Amniotic stem cell (primary cell): ENCODE results near the gene PDXP.
"Not testable (repeated sequence)": the region's sequence is repeated elsewhere in the genome, so short reads cannot be mapped to it uniquely, and the experiment has no call there.

Experiments used
- DNase-seq: peaks from one replicate; lab custom pipeline; 2025; lab: John Stamatoyannopoulos, UW

Gene PDXP

GRCh38 chr22:37647317-37647716 lies 11.2 kb upstream of the PDXP start:
- DNase-seq = no peak

DNA sequence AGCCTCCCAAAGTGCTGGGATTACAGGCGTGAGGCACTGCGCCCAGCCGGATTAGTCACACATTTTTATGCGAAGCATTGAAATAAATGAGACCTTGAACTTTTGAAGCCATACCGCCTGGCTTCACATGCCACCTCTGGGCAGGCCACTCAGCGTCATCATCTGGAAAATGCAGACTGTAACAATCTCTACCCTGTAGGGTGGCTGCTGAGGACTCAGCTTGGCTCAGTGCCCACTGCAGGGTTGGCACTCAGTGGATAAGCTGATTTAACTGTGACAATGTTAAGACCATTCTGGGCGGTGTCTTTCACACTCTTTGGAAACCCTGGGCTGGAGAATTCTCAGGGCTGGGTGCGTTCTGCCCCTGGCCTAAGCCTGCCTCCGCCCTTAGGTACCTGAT lies 10.6 kb upstream of the PDXP start:
- DNase-seq = no peak

DNA sequence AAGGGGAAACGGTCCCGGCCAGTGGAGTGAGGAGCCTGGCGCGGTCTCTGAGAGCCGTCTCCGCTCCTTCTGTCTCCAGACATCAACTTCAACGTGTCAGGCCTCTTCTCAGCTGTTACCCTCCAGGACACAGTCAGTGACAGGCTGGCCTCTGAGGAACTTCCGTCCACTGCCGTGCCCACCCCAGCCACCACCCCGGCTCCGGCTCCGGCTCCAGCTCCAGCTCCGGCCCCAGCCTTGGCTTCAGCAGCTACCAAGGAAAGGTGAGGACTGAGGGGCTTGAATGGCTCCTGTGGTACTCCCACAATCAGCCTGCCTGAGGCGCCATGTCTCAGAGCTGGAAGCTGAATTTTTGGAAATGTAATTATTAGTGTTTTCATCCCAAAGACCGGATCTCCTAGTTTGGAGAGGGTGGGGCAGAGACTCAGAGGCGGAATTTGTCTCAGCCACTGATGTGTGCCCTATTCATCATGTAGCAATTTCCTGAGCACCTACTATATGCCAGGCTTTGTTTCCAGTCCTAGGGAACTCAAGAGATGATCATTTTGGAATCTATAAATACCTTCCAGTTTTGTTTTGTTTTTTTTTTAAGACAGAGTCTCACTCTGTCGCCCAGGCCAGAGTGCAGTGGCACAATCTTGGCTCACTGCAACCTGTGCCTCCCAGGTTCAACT lies 7.9 kb upstream of the PDXP start:
- DNase-seq = no peak

DNA sequence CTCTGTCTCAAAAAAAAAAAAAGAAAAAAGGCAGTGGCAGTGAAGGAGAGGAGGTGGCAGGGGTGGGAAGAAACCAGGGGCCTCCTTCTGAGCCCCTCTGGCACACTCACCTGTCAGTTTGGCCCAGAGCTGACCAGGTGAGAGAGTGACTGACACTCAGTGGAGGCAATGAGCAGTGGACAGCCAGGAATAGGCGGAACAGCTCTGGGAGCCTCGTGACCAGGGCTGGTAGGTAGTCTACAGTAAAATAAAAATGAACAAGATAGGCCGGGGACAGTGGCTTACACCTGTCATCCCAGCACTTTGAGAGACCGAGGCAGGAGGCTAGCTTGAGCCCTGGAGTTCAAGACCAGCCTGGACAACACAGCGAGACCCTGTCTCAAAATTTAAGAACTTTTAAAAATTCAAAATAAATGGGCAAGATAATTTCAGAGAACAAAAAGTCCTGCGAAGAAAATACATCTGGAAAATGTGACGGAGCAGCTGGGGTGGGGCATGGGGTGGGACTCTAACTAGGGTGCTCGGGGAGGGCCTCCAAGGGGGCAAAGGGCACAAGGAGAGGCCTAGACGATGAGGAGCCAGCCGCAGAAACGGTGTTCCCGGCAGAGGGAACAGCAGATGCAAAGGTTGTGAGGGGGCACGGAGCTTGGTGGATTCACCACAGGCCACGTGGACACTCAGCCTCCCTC lies 3.8 kb upstream of the PDXP start:
- DNase-seq = no peak

DNA sequence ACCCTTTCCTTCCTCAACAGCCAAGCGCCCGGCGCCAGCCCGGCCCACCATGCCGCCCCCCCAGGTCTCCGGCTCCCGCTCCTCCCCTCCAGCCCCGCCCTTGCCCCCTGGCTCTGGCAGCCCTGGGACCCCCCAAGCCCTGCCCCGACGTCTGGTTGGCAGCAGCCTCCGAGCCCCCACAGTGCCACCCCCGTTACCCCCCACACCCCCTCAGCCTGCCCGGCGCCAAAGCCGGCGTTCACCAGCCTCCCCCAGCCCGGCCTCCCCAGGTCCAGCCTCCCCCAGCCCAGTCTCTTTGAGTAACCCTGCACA lies 3.3 kb upstream of the PDXP start:
- no peak for DNase-seq

DNA sequence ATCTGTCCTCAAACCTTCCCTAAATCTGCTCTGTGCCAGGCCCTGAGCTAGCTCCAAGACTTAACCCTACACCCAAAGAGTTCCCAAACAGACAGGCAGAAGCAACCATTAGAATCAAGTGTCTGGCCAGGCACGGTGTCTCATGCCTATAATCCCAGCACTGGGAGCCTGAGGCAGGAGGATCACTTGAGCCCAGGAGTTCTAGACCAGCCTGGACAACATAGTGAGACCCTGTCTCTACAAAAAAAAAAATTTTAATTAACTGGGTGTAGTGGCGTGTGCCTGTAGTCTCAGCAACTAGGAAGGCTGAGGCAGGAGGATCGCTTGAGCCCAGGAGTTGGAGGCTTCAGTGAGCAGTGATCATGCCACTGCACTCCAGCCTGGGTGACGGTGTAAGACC lies 1.9 kb upstream of the PDXP start:
- not testable (repeated sequence) for DNase-seq

DNA sequence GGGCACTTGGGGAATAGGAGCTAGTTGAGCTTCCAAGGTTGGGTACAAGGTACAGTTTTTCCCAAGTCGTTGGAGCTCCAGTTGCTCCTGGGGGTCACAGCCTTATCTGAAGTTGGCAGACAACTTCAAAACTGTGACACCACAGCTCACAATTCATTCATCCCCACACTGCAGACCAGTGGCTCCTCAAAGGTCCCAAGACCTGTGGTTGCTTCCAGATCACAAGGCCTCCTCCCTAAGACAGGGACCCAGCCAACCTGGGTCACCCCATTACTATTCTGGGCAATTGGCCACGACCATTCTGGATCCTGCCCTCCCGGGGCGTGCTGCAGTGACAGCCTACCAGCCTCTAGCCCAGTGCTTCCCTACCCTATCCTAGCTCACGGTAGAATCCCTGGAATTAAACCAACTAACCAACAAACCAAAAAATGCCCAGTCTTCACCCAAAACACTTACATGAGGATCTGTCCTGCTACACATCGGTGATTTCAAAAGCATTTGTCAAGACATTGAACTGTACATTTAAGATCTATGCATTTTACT lies 862 bp upstream of the PDXP start:
- DNase-seq = no peak

DNA sequence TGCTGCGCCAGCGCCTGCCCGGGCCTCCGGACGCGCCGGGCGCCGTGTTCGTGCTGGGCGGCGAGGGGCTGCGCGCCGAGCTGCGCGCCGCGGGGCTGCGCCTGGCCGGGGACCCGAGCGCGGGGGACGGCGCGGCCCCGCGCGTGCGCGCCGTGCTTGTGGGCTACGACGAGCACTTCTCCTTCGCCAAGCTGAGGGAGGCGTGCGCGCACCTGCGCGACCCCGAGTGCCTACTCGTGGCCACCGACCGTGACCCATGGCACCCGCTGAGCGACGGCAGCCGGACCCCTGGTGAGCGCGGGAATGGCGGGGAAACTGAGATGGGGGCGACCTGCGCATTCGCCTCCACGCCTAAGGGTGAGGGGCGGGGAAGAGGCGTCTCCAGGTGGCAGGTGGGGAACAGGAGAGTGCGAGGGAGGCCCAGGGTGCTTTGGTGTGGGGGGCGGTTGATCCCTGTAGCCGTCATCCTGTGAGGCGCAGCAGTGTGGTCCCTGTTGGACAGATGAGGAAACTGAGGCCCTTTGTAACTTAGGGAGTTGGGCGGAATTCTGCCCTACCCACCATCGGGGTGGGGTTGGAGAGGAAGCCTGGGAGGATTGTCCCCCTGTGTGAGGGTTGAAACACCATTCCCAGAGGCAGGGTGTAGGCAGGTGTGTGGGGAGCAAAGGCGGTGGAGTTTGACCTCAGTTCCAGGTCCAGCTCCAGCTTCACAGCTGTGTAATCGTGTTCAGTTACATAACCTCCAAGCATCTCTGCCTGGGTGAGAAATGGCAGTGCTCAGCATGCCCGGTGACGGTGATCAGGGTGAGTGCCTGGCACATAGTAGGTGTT lies 758 bp downstream of the PDXP start:
- no peak for DNase-seq

- no peak for DNase-seq
Measured at GRCh38 chr22:37659897-37660708, 1.6 kb downstream of the PDXP start.

DNA sequence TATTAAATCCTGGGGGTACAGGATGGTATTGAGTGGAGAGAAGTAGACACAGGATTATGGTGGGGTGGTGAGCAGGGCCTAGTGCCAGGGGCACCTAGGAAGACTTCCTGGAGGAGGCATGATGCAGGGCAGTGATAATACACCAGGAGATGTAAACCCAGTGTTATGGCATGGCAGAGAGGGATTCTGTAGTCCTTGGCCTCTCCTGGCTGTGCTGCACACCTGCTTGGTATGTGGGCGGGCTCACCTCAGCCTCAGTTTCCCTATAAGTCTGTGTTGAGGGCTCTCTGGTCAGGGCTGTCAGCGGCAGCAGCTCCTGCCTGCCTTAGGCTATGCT lies 2.2 kb downstream of the PDXP start:
- no peak for DNase-seq

DNA sequence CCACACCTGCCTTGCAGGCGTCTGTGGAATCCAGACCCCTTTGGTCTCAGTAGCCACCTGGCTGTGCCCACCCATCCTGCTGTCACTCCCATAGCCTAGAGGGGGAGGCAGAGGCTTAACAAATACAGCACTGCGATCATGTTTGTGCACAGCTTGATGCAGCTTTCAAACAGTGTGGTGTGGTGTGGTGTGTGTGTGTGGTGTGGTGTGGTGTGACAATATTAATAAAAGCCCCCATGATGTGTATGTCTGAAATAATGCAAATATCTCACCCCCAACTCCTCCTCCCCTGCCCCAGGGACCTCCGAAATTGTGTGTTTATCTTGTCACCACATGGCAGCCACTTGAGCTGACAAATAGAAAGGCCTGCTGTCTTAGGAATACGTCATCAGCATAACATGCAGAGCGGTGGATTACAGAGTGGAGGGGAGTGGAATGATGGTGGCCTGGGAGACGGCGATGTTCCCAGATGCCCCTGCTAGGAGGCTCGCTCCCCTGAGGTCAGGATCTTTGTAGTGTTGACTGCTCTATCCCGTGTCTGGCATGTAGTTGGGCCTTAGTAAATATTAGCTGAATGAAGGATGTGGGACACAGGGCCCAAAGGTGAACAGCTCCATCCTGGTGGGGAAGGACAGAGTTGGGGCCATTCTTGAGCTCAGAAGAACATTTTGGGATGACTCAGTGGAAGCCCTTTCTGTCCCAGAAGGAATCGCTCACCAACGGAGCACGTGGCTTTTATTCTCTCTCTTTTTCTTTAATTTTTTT lies 2.8 kb downstream of the PDXP start:
- DNase-seq = peak; percentile 61

DNA sequence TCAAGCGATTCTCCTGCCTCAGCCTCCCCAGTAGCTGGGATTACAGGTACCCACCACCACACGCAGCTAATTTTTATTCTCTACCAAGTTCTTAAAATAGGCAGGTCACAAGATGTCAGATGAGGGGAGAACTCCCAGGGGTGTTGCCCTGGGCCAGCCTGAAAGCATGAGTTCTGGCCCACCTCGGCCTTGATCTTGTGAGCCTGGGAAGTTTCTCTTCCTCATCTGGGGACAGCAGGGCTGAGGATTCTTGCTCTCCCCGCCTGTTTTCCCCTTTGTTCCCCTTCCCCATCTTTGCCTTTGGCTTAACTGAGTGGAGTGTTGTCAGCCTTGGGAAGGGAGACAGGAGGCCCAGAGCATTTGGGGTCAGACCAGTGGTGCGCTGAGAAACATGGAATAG lies 3.5 kb downstream of the PDXP start:
- DNase-seq = no peak

GRCh38 chr22:37663521-37664140 lies 5.1 kb downstream of the PDXP start:
- DNase-seq = no peak

- DNase-seq = no peak
Measured at GRCh38 chr22:37664249-37665101, 6.0 kb downstream of the PDXP start.

DNA sequence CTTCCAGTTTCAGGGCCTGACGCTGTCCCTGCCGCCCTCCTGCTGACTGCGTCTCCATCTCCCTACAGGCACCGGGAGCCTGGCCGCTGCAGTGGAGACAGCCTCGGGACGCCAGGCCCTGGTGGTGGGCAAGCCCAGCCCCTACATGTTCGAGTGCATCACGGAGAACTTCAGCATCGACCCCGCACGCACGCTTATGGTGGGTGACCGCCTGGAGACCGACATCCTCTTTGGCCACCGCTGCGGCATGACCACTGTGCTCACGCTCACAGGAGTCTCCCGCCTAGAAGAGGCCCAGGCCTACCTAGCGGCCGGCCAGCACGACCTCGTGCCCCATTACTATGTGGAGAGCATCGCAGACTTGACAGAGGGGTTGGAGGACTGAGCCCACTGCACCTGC lies 7.0 kb downstream of the PDXP start:
- no peak for DNase-seq

GRCh38 chr22:37669586-37669985 lies 11.1 kb downstream of the PDXP start:
- DNase-seq = peak; percentile 51

GRCh38 chr22:37672206-37672919 lies 13.8 kb downstream of the PDXP start:
- DNase-seq = no peak

DNA sequence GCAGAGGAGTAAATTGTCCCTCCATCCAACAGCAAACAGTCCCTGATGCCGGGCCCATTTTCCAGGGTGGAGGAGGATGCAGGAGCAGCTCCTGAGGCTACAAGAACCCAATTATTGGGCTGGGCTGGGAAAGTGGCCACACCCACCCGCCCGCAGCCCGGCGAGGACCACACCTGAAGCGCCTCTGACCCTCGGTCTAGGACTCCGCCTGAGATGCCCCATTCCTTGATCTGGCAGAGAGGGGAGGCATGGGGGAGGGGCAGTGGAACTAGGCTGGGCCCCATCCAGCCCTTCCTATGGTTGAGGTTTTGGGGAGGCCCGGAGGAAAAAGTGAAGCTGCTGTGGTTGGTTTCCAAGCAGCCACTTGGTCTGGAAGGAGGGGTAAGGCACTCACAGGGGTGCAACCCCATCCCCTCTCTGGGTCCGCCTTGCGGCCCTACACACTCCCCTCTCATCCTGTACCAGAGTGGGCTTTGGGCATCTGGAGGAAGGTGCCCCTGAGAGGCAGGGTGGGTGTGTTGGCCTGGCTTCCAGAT lies 14.5 kb downstream of the PDXP start:
- no peak for DNase-seq

DNA sequence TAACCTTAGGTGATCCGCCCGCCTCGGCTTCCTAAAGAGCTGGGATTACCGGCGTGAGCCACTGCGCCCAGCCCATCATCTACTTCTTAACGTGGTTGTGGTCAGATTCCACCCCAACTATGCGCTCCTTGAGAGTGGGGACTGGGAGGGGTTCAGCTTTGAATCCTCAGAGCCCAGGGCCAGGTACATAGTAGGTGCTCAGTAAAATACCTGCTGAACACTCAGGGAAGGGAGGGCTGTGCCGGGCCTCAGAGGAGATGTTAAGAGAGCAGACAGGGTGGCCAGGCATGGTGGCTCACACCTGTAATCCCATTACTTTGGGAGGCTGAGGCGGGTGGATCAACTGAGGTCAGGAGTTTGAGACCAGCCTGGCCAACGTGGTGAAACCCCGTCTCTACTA lies 15.7 kb downstream of the PDXP start:
- no peak for DNase-seq
